AG09309 (cell line): ENCODE results near the gene ZNF594.
A peak's percentile ranks its signal among the peaks of the same experiment; 100 is the strongest.
"Not testable (repeated sequence)": the region's sequence is repeated elsewhere in the genome, so short reads cannot be mapped to it uniquely, and the experiment has no call there.

Experiments used
- DNase-seq: peaks from one replicate; pipeline ENCODE4 v3.0.0-alpha.2; 2010; ENCODE audit warnings: low read depth
- H3K4me3 ChIP-seq: 2 replicates; pipeline ENCODE4 v1.5.1; 2011; ENCODE audit warnings: mild to moderate bottlenecking, low read depth, low read length, moderate library complexity; ENCODE audit not compliant: control insufficient read depth
- CTCF ChIP-seq: IDR thresholded peaks from 2 replicates; pipeline ENCODE4 v1.5.1; 2011; ENCODE audit warnings: mild to moderate bottlenecking, low read depth, low read length, inconsistent platforms; ENCODE audit not compliant: insufficient read depth, control insufficient read depth; ENCODE audit errors: missing control alignments

The ZNF594 gene

GRCh38 chr17:5179003-5179402 is 12.7 kb downstream of the ZNF594 start:
- DNase-seq: no peak
- no peak for TF ChIP-seq CTCF
- H3K4me3 ChIP-seq: no peak overlapping the region

- H3K4me3 ChIP-seq, DNase-seq: not testable (repeated sequence)
Observed at GRCh38 chr17:5175027-5175426, 16.6 kb downstream of the ZNF594 start.

- DNase-seq: peak; percentile 57
- H3K4me3 ChIP-seq: not testable (repeated sequence)
Observed at GRCh38 chr17:5165791-5166564, 25.7 kb downstream of the ZNF594 start.

- no peak for TF ChIP-seq CTCF
- no peak overlapping the region for H3K4me3 ChIP-seq
- no peak for DNase-seq
Observed at GRCh38 chr17:5164436-5164835, 27.2 kb downstream of the ZNF594 start.

- not testable (repeated sequence) for H3K4me3 ChIP-seq, DNase-seq
Observed at GRCh38 chr17:5161793-5162192, 29.9 kb downstream of the ZNF594 start.

- not testable (repeated sequence) for DNase-seq, H3K4me3 ChIP-seq
Observed at GRCh38 chr17:5160702-5161101, 31.0 kb downstream of the ZNF594 start.

- not testable (repeated sequence) for H3K4me3 ChIP-seq, DNase-seq
Observed at GRCh38 chr17:5146122-5146521, 45.5 kb downstream of the ZNF594 start.

GRCh38 chr17:5142877-5143276 is 48.8 kb downstream of the ZNF594 start:
- H3K4me3 ChIP-seq, DNase-seq: not testable (repeated sequence)

GRCh38 chr17:5139458-5139732 is 52.3 kb downstream of the ZNF594 start:
- no peak for DNase-seq
- no peak overlapping the region for H3K4me3 ChIP-seq
- TF ChIP-seq CTCF: no peak

- no peak for TF ChIP-seq CTCF
- no peak overlapping the region for H3K4me3 ChIP-seq
- DNase-seq: no peak
Observed at GRCh38 chr17:5138616-5139457, 52.8 kb downstream of the ZNF594 start.

GRCh38 chr17:5138198-5138544 is 53.5 kb downstream of the ZNF594 start:
- DNase-seq, H3K4me3 ChIP-seq: not testable (repeated sequence)

- not testable (repeated sequence) for DNase-seq, H3K4me3 ChIP-seq
Observed at GRCh38 chr17:5137511-5138197, 54.0 kb downstream of the ZNF594 start.
